Activated CD8-positive, alpha-beta memory T cell treated with anti-CD3 and anti-CD28 coated beads, Interleukin-2, amount 50 U/mL, for 1 hour (primary cell): ENCODE data around the gene MYO3B.
"Not testable (repeated sequence)": the region's sequence is repeated elsewhere in the genome, so short reads cannot be mapped to it uniquely, and the experiment has no call there.

Source experiments
- DNase-seq: peaks from one replicate; pipeline ENCODE4 v3.0.0-alpha.2; 2020; ENCODE audit errors: extremely low read depth

The MYO3B gene

DNA sequence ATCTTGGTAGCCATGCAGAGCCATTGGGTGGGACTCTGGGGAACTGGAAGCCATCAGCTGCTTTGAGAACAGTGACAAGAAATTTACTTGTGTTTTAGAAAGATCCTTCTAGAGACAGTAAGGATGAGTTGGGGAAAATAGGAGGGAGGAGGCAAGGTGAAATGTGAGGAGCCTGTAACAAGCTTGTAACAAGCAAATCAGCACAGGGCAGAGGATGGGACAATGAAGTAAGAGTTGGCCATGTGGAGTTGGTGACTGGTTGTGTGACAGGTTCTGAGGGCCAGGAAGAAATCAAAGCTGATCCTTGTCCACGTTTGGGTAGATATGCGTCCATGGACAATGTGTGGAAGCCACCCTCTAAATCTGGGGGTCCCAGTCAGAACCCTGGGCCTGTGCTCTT, 84.4 kb downstream of the MYO3B start:
- no peak for DNase-seq

DNA sequence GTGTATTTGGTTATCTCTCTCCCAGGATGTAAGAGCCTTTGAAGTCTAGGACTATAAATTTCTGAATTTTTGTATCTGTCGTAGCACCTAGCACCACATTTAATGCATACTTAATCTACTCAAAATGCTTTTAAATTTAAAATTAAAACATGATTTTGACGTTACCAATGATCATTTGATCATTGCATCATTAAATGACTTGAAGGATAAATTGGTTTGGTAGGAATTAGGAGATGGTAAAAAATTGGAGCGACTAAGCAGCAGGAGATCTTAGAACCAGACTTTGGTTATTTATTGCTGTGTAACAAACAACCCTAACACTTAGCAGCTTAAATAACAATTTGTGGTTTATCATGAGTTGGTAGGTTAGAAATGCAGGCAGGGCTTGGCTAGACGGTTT, 84.9 kb downstream of the MYO3B start:
- DNase-seq, result no peak

DNA sequence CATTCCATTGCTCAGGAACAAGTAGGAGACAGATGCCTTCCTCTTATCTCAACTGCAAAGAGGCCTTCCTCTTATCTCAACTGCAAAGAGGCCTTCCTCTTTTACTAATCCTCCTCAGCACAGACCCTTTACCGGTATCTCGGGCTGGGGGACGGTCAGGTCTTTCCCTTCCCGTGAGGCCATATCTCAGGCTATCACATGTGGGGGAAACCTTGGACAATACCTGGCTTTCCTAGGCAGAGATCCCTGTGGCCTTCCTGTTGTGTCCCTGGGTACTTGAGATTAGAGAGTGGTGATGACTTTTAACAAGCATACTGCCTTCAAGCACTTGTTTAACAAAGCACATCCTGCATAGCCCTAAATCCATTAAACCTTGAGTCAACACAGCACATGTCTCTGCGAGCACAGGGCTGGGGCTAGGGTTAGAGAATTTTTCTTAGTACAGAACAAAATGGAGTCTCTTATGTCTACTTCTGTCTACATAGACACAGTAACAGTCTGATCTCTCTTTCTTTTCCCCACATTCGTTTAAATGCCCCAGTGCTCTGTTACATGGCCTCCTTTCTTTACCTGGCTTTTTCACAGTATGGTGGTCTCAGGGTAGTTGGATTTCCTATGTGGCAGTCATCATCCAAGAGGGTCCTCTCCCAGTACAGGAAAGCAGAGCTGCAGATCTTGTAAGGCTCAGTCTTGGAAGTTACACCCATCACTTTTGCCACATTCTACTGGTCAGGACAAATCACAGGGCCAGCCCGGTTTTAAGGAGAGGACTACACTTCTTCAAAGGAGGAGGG, 86.0 kb downstream of the MYO3B start:
- not testable (repeated sequence) for DNase-seq

DNA sequence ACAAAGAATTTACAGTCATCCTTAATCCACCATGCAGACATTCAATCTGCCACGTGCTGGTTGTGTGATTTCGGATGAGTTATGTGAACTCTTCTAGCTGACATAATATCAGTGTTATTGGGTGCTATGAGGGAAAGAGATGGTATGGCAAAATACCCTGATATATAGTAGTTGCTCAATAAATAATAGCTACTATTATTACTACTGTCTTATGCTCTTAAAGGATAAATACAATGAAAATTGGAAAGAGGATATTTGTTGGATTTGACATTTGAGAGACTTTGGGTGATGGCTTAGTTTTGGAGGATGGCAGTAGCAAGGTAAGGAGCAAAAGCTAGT, 86.5 kb downstream of the MYO3B start:
- DNase-seq, result no peak

DNA sequence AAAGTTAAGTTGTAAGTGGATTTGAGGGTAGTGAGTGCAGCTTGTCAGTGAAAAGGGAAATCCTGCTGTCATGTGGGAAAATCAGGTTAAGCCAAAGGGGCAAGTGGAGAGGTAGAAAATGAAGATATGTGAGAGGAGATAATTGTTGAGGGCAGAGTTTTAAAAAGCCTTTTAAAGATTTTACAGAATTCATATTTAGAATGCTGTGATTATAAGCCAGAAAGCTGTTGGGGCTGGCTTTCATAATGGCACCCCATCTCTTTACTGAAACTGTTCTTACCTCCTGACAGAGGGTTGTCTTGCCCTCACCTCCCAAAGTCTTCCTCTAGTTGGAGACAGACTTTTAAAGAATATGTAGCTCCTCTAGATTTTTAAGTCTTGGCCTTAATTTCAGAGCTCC, 86.9 kb downstream of the MYO3B start:
- no peak for DNase-seq

DNA sequence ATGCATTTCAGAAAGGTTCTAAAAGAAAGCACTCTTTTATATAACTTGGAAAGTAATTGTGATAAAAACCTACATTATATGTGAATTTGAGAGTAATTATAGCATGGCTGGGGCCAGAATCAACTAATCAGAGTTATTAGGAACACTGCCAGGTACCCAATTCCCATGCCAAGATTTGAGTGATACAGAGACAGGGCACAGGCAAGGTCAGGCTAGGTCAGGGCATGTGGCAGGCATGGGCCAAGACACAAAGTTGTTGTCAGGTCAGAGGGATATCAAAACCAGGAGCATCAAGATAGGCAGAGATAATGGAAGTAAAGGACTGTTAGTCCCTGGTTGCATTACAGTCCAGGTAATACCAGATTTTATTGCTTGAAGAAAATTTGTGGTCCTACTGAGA, 87.4 kb downstream of the MYO3B start:
- DNase-seq, result no peak

DNA sequence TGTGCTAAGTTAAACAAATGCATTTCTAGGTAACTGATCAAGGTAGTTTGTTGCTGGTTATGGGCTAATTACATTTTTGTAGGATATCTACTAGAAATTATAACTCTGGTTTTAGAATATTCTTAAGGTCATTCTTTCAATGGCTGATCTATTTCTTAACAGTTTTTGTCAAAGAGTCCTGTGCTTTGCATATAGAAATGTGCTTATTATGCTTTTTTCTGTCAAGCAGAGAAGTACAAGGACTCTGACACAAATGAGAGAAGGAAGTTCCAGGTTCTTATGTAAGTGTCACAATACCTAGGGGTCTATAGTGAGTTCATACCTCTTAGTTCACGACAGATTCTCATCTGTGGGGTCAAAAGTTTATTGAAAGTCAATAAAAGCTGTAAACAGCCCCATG, 88.4 kb downstream of the MYO3B start:
- DNase-seq, result no peak

DNA sequence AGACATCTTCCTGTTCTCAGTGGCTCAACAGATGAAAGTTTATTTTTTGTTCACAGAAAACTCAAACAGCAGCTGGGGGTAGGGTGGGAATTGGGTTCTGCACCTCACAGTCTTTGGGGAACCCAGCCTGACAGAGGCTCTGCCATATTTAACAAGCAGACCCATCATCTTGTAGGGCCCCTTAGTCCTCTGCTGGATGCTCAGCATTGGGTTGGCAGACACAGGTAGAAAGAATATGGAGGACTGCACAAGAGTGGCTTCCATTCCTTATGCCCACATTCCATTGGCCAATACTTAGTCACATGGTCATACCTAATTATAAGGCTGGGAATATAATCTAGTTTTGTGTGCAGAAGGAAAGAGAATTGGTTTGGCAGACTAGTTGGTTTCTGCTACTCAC, 89.1 kb downstream of the MYO3B start:
- DNase-seq, result no peak

DNA sequence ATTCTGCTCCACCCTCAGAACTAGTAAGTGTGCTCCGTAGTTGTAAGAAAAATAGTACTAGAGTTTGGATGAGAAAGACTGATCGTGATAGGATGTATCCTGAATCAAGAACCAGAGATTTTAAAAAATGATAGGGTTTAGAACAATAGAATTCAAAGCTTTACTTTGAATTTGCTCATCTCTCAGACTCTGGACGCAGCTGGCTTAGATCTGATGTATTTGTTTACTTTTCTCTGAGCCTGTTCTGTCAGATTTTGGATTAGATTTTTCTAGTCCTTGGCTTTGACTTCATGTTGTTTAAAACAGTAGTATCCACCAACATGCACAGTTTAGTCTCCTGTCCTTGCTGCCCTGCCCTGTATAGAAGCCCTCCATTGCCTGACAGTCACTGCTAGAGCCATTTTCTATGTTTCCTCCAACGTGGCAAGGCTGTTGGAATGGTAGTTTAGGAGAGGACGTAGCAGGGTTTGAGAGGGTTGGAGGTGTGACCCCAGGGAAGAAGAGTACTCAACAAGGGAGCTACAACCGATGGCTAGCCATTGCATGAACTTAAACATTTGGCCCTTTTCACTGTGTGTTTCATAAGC, 92.4 kb downstream of the MYO3B start:
- DNase-seq, result no peak

DNA sequence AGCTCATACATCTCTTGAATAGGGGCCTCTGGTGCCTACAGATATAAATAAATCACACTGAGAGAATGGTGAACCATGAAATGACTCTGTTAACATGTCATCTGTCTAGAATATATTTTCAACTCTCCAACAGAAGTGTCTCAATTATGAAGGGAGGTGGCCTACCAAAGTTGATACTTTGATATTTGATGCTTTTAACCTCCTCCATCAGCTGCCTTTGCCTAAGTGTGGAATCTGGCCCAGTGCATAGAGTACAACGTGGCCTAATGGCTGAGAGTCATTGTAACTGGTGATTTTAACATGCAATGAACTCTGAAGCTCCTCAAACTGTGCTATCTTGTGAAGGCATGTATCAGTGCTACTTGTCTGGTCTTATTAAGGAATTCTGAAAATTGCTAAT, 93.4 kb downstream of the MYO3B start:
- DNase-seq, result no peak

DNA sequence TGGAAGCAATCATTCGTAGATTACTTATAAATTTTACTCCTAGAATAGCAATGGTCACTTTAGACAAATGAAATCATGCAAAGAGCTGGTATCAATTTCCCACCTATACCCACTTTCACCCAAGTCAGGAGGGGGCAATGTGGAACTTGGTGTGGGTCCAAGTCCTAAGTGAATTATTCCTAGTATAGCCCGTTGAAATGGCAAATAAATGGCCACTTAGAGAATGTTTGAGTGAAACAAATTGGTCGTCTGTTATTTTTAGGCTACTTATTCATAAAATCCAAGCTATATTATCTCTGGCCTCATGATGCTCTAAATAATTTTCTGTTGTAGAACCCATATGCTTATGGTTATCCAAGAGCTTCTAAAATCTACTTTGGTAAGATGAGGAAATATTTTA, 98.1 kb downstream of the MYO3B start:
- no peak for DNase-seq

DNA sequence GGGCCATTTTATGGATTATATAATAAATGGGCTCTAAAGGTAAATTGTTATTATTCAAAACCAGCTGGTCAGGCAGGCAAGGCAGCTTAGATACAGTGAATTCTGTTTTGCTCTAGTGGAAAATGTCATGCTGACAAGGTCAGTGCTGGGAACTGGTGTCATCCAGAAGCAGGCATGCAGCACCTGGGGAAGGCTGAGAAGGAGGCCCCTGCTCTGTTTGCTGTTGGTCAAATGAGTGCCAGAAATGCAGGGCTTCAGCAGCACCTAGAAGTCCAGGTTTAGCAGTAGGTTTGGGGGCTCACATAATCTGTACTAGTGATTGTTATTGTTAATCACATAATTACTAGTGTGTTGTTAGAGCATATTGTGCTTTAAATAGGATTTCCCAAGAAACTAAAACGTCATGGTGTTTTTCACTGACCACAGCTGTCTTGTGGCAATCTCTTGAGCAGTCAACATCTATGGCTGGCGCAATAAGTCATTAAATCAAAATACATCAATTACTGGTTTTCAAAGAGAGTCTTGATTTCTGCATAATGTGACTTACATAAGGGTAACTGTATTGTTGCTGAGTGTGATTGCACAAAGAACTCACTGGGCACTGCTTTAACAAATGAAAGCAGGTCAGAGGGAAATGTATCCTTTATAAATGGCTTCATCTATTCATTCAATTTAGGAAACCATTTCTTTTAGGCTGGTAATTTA, 99.1 kb downstream of the MYO3B start:
- DNase-seq, result no peak

DNA sequence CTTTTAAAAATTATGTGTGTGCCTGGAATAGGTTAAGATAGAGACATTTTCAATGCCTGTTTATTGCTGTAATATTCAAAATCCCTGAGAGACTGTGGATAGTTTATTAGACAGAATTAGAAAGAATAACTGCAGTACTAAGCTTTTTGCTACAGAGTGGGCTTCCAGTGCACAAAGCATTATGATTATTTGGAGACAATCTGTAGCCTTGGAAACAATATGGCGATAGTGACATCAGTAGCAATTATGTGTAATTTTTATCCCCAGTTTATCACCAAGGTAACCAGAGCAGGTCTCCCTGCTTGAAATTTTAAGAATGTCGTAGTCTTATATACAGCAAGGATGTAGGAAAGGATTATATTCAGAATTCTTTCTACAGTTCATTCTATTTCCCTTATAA, 100.0 kb downstream of the MYO3B start:
- no peak for DNase-seq

DNA sequence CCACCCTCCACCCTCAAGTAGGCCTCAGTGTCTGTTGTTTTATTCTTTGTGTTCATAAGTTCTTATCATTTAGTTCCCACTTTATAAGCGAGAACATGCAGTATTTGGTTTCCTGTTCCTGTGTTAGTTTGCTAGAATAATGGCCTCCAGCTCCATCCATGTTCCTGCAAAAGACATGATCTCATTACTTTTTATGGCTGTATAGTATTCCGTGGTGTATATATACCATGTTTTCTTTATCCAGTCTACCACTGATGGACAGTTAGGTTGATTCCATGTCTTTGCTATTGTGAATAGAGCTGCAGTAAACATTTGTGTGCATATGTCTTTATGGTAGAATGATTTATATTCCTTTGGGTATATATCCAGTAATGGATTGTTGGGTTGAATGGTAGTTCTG, 101.7 kb downstream of the MYO3B start:
- DNase-seq, result not testable (repeated sequence)

DNA sequence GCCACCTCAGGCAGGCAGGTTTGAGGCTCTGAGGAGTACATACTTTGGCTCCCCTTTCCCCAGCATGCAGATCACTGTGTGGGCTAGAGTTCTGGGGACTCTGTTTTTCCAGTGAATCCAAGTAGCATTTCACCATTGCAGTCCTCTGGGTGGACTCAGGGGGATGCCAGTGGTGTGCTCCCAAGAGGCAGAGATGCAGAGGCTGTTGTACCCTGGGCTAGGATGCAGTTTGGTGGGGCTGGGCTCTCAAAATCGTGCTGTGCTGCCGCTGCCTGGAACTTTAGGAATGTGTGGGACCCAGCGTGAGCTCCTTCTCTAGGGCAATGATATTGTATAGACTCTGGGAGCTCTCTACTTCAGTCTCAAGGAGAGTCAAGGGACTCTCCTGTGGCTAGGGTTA, 104.9 kb downstream of the MYO3B start:
- DNase-seq, result no peak

DNA sequence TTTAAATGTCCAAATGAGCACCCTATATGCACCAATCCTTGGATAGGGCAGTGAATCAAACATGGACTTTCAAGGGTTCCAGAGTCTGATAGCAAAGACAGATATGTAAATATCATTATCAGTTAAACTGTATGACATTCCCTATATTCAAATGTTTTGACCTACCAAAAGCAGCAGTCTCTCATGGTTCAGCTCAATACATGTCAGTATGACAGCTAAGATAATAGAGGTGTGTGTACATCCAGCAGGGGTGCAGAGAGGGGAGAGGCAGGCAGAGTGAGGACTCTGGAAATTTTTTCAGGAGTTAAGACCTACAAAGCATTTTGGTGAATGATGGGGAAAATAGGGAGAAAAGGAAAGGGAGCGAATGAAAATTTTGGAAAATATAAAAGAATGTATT, 106.3 kb downstream of the MYO3B start:
- DNase-seq, result no peak

DNA sequence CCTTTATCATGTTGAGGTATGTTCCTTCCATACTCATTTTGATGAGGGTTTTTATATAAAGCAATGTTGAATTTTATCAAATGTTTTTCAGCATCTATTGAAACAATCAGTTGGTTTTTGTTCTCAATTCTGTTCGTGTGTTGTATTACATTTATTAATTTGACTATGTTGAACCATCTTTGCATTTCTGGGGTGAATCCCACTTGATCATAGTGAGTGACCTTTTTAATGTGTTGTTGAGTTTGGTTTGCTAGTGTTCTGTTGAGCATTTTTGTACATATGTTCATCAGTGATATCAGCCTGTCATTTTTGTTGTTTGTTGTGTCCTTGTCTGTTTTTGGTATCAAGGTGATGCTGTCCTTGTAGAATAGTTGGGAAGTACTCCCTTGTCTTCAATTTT, 110.9 kb downstream of the MYO3B start:
- no peak for DNase-seq

DNA sequence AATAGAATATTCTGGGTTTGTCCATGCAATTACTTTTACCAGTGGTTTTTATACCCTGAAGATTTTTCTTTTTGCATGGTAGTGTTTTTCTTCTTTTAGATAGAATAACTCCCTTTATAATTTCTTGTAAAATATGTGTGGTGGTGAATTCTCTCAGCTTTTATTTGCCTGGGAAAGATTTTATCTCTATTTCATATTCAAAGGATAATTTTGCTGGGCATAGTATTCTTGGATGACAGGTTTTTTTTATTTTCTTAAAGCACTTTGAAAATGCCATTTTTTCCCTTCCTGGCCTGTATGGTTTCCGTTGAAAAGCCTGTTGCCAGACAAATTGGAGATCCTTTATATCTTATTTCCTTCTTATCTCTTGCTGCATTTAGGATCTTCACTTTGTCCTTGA, 113.5 kb downstream of the MYO3B start:
- DNase-seq, result no peak

DNA sequence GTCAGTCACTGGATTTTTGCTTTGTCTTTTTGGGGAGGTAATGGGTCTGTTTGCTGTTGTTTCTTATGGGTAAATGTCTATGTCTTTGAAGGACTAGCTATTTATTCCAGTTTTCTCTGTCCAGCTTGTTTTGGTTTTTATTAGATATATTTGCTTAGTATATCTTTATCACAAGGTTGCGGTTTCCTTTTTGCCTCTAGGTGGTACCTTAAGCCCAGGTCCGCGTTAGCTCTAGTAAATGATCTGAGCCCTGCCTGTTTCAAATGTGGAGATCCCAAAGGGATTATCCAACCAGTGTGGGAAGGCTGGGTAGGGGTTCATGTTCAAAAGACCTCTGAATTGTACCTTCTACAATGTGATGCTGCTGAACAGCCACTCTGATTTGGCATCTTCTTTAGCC, 114.5 kb downstream of the MYO3B start:
- no peak for DNase-seq

DNA sequence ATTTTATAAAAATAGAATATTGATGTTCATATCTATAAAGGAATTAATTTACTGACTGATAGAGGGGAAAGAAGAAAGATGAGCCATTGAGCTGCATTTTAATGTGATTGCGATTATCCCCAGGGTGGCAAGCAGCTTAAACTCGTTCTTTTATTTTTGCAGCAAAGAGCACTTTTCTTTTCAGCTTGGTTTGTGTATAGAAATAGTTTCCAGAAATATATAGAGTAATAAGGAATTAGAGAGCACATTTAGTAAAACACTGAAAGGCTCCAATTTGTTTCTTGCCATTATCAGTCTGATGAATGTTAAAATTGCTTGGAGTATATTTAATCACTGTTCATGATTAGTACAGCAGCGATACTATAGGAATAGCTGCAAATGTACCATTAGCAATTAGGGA, 119.5 kb downstream of the MYO3B start:
- no peak for DNase-seq

DNA sequence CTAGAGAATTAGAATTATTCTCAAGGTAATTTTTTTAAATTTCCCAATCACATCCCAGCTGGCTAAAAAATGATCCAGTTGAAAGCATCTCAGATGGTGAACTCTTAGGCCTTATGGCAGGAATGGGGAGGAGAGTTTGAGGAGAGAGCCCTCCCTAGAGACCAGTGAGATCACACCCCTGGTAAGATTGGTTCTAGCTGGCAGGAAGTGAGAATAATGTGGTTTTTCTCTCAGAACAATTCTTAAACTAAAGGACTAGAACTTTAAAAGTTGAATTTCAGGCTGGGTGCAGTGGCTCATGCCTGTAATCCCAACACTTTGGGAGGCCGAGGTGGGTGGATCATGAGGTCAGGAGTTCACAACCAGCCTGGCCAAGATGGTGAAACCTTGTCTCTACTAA, 120.2 kb downstream of the MYO3B start:
- no peak for DNase-seq

DNA sequence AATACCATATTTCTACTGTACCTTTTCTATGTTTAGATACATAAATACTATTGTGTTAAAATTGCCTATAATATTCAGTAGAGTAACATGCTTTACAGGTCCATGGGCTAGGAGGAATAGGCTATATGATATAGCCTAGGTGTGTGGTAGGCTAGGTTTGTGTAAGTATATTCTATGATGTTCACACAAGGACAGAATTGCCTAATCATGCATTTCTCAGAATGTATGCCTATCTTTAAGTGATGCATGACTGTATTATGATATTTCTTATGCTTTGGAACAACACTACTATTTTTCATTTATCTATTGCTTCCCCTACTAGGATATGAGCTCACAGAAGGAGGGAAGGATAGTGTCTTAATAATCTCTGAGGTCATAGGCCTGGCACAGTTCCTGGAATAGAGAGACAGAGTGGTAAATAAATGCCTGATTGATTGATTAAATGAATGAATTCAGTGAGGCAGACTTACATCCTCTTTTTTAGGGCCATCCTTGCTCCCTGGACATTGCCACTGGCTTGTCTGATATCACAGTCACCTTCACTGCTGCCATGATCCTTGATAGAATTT, 121.0 kb downstream of the MYO3B start:
- DNase-seq, result no peak

DNA sequence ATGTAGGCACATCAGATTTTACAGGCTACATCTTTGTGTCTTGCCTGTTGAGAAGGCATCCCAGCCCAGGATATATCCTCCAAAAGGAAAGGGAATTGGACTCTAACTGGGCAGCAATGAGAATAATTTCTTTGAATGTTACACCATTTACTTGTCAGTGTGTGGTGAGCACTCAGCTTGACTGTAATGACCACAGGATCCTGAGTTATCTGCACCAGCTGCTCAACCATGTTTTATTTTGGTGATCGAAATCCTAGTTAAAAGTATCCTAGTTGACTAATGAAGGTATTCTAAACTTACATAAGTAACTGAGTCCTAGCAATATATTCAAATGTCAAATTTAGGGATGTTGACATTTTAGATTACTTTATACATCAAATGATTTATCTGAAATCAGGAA, 123.0 kb downstream of the MYO3B start:
- no peak for DNase-seq
